SKM-1 (cell line): ENCODE data around the gene ELK3.
A peak's percentile ranks its signal among the peaks of the same experiment; 100 is the strongest.

Experiments used
- DNase-seq: peaks from one replicate; lab custom pipeline; 2025; ENCODE audit not compliant: unreplicated experiment; lab: John Stamatoyannopoulos, UW

ELK3 gene

GRCh38 chr12:96234591-96235483 lies 40.7 kb downstream of the ELK3 start:
- DNase-seq: no peak

- DNase-seq: no peak
These were observed 41.3 kb downstream of the ELK3 start for GRCh38 chr12:96235484-96235826.

DNA sequence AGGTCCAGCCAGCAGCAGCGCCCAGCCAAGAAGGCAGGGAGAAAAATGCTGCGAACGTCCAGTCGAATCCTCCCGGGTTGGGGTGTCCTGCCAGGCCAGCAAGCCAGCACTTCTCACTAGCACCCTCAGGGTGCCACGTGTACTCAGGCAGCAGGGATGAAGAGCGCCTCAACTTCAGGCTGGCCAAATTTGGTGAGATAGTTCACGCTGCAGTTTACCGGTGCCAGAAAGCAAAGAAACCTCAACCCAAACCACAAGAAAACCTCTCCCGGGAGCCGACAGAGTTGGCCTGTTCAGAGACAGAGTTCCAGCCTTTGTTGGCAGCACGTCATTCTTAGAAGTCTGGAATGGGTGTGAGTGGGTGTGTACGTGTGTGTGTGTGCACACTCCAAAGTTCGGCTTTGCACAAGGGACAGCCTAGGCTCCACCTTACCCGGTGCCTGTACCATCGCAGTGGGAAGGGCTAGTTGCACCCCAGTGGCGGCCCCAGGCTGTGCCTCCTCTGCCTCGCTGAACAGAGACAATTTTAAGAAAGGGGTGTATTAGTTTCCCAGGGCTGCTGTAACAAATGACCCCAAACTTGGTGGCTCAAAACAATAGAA lies 42.1 kb downstream of the ELK3 start:
- DNase-seq: no peak

DNA sequence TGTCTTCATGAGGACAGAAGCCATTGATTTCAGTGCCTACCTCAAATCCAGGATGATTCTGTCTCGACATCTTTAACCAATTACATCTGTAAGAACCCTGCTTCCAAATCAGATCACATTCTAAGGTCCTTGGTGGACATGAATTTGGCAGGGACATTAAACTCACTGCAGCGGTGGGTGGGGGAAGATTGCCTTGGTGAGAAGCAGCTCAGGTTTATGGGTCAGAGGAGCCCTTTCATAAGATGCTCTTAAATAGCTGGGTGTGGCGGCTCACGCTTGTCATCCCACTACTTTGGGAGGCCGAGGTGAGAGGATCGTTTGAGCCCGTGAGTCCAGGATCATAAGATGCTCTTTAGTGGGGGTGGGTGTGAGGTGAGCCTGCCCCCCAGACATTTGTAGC lies 42.9 kb downstream of the ELK3 start:
- no peak for DNase-seq

DNA sequence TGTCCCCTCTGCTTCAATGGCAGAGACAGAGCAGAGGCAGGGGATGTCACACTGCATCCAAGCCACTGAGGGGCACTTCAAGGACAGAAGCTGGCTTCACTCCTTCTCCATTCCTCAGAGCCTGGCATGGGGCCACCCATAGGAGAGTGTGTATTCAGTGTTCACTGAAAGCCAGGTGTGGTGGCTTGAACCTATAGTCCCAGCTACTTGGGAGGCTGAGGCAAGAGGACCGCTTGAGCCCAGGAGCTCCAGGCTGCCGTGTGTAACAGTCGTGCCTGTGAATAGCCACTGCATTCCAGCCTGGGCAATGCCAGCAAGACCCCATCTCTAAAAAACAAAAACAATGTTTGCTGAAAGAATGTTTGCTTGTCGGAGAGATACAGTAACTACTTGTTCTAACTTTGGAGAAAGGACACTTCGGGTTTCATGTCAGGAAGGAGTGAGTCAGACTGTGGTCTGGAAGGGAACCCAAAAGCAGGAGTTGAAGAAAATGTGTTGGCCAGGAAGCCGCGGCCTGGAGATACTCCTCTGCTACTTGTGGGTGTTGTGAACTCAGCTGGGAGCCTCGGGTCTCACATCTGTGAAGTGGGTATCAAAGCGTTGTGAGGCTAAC lies 43.4 kb downstream of the ELK3 start:
- DNase-seq: peak; percentile 2

DNA sequence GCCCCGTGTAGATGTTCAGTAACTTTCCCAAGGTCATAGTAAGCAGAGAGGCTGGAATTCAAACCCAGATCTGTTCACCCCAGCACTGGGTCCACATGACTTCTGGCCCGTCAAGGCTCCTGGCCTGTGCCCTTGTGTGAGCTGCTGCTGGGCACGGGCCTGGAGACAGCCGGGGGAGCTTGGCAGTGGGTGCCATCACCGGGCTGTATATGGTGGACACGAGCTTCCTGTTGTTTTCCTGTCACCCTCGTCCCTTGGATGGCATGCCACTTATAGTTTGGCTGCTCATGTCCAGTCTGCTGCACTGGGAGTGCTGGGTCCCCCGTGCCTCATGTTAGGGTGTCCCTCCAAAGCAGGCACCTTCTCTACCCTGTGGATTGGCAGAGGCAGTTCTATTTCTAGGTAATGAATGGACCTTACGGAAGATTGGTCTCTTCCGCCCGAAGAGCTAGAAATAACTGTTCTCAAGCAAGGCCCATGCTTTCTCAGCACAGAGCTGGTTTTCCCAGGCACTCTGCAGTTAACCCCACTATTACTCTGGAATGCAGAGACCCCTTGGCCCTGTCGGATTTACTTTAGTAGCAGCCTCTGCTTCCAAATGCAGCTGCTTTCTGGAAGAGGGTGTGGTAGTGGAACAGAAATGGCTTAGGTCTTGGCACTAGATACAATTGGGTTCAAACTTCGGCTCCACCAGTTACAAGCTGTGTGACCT lies 44.3 kb downstream of the ELK3 start:
- no peak for DNase-seq

DNA sequence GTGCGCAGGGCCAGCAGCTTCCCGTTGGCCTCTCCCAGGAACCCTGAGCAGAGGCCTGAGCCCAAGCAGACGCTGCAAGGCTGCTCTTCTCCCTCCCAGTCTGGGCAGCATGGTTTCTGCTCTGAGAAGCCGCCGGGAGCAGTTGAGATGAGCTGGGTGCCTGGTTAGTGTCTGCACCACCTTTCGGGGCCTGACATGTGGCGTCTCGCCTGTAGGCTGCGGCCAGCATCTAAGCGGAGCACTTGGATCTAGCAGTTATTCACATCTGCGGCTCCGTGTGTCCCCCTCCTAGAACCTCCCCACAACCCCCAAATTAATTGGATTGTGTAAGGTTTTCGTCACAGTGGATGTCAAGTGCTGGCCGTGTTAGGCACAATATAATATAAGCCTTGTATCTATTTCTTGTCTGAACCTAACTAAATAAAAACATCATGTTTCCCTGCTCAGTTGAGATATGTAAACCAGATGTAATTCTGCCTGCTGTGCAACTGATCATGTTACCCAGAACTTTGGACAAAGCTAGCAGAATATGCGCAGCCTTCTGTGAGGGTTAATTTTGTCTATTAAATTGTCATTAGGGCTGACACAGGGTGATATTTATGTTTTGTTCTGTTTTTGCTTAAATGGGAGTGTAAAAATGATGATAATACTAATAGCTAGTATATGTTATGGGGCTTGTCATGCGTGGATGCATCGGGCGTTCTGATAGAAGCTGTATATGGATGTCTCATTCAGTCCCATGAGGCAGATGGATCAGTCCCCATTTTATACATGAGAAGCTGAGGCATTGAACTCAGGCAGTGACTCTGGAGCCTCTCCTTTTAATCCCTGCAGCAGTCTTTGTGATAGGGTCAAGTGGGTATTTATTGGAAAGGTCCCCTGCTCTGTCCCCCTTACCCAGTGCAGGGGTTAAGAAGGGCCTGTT lies 45.8 kb downstream of the ELK3 start:
- DNase-seq: no peak

- no peak for DNase-seq
These were observed 46.5 kb downstream of the ELK3 start for GRCh38 chr12:96240656-96241055.

GRCh38 chr12:96241431-96241830 lies 47.3 kb downstream of the ELK3 start:
- no peak for DNase-seq

DNA sequence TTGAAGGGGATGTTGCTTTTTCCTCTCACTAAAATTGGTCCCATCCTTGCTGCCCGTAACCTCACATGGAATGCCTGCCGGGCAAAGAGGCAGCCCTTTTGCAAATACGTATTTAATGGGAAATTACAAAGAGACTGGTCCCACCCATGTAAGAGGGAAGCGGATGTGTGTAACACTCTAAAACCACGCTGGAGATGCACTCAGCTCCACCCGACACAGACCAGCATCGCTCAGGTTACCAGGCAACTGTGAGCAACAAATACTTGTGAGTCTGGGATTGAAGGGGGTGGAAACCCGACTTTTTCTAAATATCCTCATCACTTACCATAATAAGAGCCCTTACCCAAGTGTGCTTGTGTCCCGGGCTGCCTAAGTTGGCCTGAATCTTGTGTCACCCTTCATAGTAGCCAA lies 47.7 kb downstream of the ELK3 start:
- no peak for DNase-seq

- DNase-seq: no peak
These were observed 48.4 kb downstream of the ELK3 start for GRCh38 chr12:96242597-96242996.

GRCh38 chr12:96244826-96245225 lies 50.7 kb downstream of the ELK3 start:
- no peak for DNase-seq

DNA sequence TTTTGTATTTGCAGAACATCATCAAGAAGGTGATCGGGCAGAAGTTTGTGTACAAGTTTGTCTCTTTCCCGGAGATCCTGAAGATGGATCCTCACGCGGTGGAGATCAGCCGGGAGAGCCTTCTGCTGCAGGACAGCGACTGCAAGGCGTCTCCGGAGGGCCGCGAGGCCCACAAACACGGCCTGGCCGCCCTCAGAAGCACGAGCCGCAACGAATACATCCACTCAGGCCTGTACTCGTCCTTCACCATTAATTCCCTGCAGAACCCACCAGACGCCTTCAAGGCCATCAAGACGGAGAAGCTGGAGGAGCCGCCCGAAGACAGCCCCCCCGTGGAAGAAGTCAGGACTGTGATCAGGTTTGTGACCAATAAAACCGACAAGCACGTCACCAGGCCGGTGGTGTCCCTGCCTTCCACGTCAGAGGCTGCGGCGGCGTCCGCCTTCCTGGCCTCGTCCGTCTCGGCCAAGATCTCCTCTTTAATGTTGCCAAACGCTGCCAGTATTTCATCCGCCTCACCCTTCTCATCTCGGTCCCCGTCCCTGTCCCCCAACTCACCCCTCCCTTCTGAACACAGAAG lies 52.8 kb downstream of the ELK3 start:
- DNase-seq: no peak

- no peak for DNase-seq
These were observed 53.4 kb downstream of the ELK3 start for GRCh38 chr12:96247563-96247962.

GRCh38 chr12:96248136-96248931 lies 54.2 kb downstream of the ELK3 start:
- DNase-seq: no peak

DNA sequence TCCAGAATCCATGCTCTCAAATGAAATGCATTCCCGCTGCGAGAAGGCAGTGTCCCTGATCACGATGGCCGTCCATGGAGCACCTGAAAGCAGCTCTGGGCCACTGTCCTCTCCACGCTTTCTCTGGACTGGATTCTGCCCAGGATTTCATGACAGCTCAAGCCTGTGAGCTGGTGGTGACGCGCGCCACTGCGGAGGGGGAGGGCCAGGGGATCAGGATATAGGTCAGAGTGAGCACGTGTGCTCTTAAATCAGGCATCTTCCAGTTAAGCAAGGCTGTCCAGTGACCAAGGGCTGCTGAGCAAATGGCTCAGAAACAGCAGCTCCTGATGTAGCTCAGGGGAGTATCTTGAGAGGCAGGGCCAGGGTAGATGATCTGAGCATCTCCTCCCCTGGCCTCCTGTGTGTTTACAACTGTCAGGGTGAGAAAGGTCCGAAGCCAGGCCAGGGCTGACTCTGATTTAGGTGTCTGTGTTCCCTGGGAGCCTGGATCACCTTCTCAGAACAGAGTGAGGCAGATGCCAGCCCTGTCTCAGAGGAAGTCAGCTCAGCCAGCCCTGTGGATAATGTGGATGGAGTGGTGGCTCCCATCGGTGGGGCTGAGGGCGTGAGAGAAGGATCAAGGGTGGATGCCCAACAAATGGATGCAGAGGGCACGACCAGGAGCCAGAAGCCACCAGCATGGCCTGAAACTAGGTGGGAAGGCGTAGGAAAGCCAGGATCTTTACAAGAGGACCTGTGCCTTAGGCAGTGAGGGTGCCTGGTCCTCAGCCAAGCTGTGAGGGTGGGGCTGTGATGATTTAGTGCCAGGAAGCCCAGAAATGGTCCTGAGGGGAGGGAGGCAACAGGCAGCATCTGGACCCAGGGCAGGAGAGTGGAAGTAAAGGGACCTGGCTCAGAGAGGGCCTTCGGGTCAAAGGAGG lies 55.3 kb downstream of the ELK3 start:
- DNase-seq: no peak

DNA sequence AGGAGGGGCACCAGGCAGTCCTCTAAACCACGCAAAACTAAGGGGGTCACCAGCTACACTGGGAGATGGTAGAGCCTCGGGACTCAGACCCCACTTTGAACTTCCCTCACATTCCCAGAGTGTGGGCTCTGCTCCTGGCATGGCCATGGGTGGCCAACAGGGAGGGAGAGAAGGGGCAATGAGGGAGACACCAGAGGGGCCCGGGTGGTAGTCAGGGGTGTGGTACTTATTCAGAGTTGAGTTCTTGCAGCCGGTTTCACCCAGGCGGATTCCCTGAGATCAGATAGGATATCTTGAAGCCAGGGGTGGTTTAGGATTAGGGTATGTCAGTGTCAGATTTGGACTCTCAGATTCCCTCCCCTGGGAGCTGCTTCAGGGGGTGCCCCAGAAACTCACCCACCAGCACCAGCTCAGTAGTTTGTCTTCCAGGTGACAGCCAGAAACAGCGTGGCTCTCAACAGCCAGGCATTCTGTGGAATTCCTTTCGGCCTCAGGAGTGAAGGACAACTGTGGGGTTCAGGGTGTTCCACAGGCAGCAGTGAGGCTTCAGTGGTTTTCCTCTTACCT lies 56.0 kb downstream of the ELK3 start:
- DNase-seq: no peak

DNA sequence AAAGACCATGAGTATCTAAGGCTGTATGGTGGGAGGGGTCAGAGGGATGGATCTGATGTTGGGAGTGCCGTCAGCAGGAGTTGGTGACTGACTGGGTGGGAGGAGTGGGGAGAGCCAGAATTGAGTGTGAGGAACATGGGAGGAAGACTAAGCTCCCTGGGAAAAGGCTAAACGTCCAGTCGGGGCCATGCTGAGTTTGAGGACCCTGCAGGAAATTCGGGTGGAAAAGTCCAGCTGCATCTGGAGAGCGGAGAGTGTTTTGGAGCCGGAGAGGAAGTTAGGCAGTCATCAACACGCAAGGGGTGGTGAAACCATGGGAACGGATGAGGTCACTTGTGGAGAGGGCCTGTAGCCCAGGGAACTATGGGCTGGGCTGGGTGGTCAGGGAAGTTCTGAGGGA lies 60.9 kb downstream of the ELK3 start:
- DNase-seq: no peak
